Measurements from ENCODE around the gene ADCY6.

The ADCY6 gene

GRCh38 chr12:48815126-48816110 is 26.5 kb upstream of the ADCY6 start:
- peak; percentile 55 for DNase-seq

- DNase-seq, result peak; percentile 18
Measured at GRCh38 chr12:48814262-48815125, 25.6 kb upstream of the ADCY6 start.

GRCh38 chr12:48813465-48814261 is 24.8 kb upstream of the ADCY6 start:
- no peak for DNase-seq

- no peak for DNase-seq
Measured at GRCh38 chr12:48812389-48812788, 23.5 kb upstream of the ADCY6 start.

GRCh38 chr12:48811437-48812090 is 22.7 kb upstream of the ADCY6 start:
- DNase-seq, result no peak

GRCh38 chr12:48810903-48811431 is 22.1 kb upstream of the ADCY6 start:
- DNase-seq, result no peak

- DNase-seq, result no peak
Measured at GRCh38 chr12:48807981-48808380, 19.1 kb upstream of the ADCY6 start.

- no peak for DNase-seq
Measured at GRCh38 chr12:48803675-48804074, 14.8 kb upstream of the ADCY6 start.

GRCh38 chr12:48800971-48801370 is 12.1 kb upstream of the ADCY6 start:
- no peak for DNase-seq

- DNase-seq, result no peak
Measured at GRCh38 chr12:48800457-48800856, 11.6 kb upstream of the ADCY6 start.

- DNase-seq, result no peak
Measured at GRCh38 chr12:48796976-48797375, 8.1 kb upstream of the ADCY6 start.

- peak; percentile 33 for DNase-seq
Measured at GRCh38 chr12:48795550-48796455, 6.9 kb upstream of the ADCY6 start.

GRCh38 chr12:48794870-48795269 is 6.0 kb upstream of the ADCY6 start:
- DNase-seq, result no peak

- DNase-seq, result no peak
Measured at GRCh38 chr12:48793696-48794095, 4.8 kb upstream of the ADCY6 start.

GRCh38 chr12:48789858-48790326 is 1.0 kb upstream of the ADCY6 start:
- no peak for DNase-seq

GRCh38 chr12:48788524-48788853 is 400 bp downstream of the ADCY6 start:
- no peak for DNase-seq

- DNase-seq, result no peak
Measured at GRCh38 chr12:48787791-48788523, 932 bp downstream of the ADCY6 start.

GRCh38 chr12:48786591-48787544 is 2.0 kb downstream of the ADCY6 start:
- DNase-seq, result no peak

GRCh38 chr12:48783432-48783831 is 5.5 kb downstream of the ADCY6 start:
- DNase-seq, result no peak
